NCI-H524 treated with DMSO at 0.1 percent for 48 hours (cell line): ENCODE data around the gene CSF3R.

ENCODE experiments used
- DNase-seq: peaks from one replicate; lab custom pipeline; 2025; lab: John Stamatoyannopoulos, UW

CSF3R gene

GRCh38 chr1:36457691-36458090 lies 25.0 kb downstream of the CSF3R start:
- no peak for DNase-seq

- no peak for DNase-seq
Measured at GRCh38 chr1:36456391-36456928, 26.3 kb downstream of the CSF3R start.

- DNase-seq, result no peak
Measured at GRCh38 chr1:36455386-36455785, 27.3 kb downstream of the CSF3R start.

GRCh38 chr1:36453600-36454388 lies 28.9 kb downstream of the CSF3R start:
- DNase-seq, result no peak

DNA sequence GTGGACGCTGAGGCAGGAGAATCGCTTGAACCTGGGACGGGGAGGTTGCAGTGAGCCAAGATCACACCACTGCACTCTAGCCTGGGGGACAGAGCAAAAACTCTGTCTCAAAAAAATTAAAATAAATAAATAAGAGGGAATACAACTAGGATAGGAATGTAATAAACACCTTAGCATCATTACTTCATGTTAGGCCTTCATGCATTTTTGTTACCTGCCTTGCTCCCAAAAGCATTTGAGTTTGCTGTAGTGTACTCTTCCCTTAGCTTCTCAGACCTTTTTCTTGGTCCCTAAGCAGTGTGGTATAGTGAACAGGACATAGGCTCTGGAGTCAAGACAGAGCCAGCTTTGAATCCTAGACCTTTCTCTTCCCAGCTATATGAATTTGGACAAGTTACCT lies 29.7 kb downstream of the CSF3R start:
- no peak for DNase-seq

DNA sequence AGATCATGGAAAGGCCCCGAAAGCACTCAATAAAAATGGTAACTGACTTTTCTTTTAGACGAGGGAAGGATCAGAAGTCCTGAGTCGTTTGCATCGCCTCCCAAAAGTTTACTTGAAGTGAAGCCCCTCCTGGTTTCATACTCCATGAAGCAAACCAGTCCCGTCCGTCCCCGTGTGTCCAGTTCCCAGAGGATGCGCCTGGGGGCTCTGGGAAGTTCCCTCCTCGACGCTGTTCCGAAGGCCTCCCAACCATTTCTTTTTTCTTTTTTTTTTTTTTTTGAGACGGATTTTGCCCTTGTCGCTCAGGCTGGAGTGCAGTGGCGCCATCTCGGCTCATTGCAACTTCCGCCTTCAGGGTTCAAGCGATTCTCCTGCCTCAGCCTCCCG lies 31.8 kb downstream of the CSF3R start:
- DNase-seq, result no peak

GRCh38 chr1:36450270-36450918 lies 32.3 kb downstream of the CSF3R start, which contains the start of gene OSCP1:
Gene OSCP1 (minus strand): TSS chr1:36450451. CDS start chr1:36450369, 82 bp downstream.
- DNase-seq, result peak; percentile 75

GRCh38 chr1:36448530-36449056 lies 34.1 kb downstream of the CSF3R start:
- no peak for DNase-seq

- DNase-seq, result no peak
Measured at GRCh38 chr1:36447450-36447849, 35.3 kb downstream of the CSF3R start.

DNA sequence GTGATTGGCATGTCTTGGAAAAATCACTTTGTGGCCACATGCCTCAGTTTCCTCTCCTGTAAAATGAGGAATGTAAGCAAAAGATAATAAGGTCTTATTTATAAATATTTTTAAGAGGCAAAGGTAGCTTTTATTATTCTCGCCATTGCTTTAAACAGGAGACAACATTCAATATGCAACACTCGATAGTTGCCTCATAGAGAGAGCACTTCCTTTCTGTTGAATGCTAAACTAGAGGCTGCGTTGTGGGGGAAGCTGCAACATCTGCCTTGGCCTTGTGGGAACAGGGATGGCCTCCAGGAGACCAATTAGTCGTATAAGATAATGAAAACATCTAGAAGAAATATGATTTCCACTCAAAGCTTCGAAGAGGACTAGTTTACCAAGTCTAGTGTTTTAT lies 36.0 kb downstream of the CSF3R start:
- no peak for DNase-seq

- peak; percentile 16 for DNase-seq
Measured at GRCh38 chr1:36446271-36446670, 36.4 kb downstream of the CSF3R start.

DNA sequence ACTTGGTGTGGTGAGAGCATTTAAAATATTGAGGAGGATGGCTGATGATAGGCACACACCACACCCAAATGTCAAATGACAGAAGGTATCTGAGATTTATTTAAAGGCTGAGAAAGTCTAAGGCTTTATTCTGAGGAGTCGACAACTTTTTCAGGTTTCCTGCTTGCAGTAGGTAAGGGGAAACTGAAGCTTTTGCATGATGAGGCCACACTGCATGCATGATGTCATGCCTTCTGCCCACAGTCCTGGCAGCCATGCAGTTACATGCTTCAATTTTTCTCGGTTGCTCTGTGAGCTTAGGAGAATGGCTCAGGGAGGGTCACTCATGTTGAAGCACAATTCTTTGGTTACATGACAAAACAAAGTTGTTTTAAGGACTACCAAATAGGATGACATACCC lies 39.4 kb downstream of the CSF3R start:
- DNase-seq, result no peak

- DNase-seq, result no peak
Measured at GRCh38 chr1:36442337-36442736, 40.4 kb downstream of the CSF3R start.

GRCh38 chr1:36440646-36441045 lies 42.1 kb downstream of the CSF3R start:
- no peak for DNase-seq

GRCh38 chr1:36440044-36440443 lies 42.7 kb downstream of the CSF3R start:
- DNase-seq, result no peak

DNA sequence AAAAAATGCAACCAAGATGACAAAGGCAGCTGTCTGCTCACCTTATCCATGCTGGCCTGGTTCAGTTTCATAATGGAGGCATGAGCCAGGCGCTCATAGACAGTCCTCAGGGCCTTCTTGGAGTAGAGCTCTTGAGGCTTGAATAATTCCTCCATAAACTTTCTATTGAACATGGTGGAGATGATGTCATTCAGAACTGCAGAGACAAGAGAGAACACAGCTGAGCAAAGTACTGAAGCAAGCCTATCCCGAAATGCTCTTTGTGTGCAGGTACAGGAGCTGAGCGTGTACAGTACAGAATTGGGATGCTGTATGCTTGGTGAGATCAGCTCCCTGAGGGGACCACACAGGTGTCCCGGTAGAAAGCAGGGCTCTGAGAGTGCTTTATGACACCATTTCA lies 44.0 kb downstream of the CSF3R start:
- no peak for DNase-seq

- no peak for DNase-seq
Measured at GRCh38 chr1:36436821-36437220, 45.9 kb downstream of the CSF3R start.

- no peak for DNase-seq
Measured at GRCh38 chr1:36433102-36433501, 49.6 kb downstream of the CSF3R start.

- DNase-seq, result no peak
Measured at GRCh38 chr1:36432616-36433015, 50.1 kb downstream of the CSF3R start.

DNA sequence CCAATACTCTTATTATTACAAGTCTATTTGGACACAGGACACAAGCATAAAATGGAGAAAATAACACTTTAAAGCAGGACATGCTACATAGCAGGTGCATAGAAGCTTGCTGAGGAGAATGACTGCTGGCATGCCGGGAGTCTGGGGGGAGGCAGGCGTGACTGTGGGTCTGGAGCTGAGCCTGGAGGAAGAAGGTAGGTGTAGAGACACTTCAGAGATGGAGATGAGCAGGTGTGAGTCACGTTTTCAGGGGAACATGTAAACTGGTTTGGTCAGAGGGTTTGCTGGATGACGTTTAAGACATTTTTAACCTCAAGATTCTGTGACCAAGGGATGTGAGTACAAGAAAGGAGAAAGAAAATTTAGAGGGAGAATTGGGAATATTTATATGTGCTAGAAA lies 56.9 kb downstream of the CSF3R start:
- DNase-seq, result no peak

DNA sequence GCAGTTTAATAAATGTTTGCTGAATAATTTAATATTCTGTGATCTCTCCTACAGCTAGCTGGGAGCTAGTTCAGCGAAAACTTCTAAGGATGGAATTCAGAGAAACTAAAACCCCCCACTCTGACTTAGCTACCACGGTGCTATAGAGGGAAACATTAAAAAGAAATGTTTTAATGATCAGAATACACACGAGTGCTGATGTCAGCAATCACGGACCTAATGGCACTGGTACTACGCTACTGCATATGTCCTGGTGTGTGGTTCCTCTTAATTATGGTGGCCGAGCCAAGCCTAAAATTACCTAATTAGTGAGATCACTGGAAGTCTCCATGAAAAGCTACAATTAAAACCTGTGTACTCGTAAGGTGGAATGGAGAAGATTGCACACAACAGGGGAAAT lies 61.1 kb downstream of the CSF3R start:
- DNase-seq, result no peak

GRCh38 chr1:36420836-36421317 lies 61.8 kb downstream of the CSF3R start:
- peak; percentile 33 for DNase-seq

DNA sequence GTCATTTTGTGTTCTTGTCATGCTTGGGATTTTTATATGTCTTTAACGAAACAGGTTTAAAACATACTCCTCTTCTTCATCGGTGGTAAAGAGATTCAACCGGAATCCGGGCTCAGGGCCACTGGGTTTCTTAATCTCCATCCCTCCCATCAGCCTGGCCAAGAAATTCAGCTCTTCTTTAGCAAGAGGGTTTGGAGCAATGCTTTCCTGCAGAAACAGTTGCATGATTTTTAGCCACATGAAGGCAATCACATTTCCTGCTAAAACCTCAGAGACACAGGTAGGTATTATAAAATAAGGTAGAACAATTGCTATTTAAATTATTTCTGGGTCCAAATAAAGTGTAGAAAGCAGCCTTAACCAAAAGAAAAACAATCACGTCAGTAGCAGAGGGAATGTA lies 62.3 kb downstream of the CSF3R start:
- no peak for DNase-seq
